ENCODE measurements around the gene DUOXA1.
A peak's percentile ranks its signal among the peaks of the same experiment; 100 is the strongest.

Gene DUOXA1

DNA sequence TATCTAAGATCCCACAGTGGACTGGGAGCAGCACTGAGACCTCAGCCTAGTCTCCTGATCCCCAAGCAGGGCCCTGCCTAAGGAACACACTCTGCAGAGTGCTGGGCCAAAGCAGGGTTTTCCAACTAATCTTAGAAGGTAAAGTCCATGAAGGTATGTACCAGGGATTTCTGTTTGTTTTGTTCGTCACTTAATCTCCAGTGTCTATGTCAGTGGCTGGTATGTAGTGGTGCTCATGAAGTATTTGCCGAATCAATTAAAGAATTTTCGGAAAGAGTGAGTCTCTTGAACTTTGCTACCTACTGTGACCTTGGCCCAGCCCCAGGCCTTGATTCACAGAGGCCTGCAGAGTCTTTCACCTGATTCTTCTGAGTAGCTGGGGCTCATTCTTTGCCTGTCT, 1.8 kb upstream of the DUOXA1 start:
- DNase-seq (ENCODE audit: low spot score) = no peak

GRCh38 chr15:45130291-45131000, 767 bp upstream of the DUOXA1 start:
- no peak for DNase-seq (ENCODE audit: low spot score)

DNA sequence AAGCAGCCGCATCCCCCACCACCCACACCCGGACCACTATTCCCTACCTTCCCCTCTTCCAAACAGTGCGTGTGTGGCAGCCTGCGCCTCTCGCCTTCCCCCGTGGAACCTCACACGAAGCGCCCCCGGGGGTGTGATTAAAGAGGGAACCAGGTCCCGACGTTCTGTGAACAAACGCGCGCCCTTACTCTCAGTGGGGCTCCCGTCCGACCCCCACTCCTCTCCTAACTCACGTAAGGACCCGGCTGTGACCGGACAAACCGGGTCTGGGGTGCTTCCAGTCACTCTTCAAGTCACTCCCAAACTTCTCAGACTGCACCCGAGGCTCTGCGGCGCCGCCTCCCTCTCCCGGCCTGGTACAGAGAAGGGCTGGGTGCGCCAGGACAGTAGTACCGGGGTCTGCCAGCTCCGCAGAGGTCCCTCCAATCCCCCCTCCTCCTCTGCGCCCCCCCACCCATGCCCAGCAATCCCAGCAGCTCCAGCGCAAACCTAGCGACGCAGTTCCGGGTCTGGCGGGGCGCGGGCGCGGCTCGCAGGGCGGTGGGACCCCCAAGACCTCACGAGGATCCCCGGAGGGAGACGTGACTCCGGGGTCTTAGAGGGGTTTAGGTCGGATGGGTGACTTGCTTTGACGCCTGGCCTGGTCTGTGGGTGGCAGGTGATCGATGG, 574 bp downstream of the DUOXA1 start:
- no peak for DNase-seq (ENCODE audit: low spot score)

DNA sequence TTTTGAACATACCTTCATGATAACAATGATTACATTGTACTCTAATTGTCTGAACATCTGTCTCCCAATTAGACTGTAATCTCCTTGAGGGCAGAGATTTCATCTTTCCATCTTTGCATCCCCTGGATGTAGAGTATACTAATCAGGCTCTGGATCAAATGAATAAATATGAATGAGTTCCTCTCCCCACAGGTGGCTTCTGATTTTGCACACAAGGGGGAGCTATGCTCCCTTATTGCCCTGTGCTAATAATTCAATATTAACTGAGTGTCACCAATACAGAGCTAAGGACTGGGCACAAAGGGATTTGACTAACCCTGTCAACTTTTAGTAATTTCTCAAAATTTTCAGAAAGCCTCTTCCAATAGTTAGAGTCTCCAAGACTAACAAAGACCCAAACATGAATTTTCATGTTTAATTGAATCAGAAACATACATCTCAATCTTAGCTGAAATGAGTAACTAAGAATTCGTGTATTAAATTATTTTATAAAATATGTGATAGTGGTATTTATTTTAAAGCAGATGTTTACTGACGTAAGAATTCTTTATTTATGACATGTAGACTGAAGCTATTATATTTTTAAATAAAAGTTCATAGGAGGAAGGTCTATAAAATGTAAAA, 3.0 kb downstream of the DUOXA1 start:
- DNase-seq (ENCODE audit: low spot score) = peak; percentile 34

GRCh38 chr15:45123397-45123796, 6.3 kb downstream of the DUOXA1 start:
- DNase-seq (ENCODE audit: low spot score) = no peak

GRCh38 chr15:45122719-45123118, 7.0 kb downstream of the DUOXA1 start:
- no peak for DNase-seq (ENCODE audit: low spot score)

GRCh38 chr15:45121706-45122417, 7.8 kb downstream of the DUOXA1 start:
- no peak for DNase-seq (ENCODE audit: low spot score)

GRCh38 chr15:45121020-45121419, 8.7 kb downstream of the DUOXA1 start:
- no peak for DNase-seq (ENCODE audit: low spot score)

DNA sequence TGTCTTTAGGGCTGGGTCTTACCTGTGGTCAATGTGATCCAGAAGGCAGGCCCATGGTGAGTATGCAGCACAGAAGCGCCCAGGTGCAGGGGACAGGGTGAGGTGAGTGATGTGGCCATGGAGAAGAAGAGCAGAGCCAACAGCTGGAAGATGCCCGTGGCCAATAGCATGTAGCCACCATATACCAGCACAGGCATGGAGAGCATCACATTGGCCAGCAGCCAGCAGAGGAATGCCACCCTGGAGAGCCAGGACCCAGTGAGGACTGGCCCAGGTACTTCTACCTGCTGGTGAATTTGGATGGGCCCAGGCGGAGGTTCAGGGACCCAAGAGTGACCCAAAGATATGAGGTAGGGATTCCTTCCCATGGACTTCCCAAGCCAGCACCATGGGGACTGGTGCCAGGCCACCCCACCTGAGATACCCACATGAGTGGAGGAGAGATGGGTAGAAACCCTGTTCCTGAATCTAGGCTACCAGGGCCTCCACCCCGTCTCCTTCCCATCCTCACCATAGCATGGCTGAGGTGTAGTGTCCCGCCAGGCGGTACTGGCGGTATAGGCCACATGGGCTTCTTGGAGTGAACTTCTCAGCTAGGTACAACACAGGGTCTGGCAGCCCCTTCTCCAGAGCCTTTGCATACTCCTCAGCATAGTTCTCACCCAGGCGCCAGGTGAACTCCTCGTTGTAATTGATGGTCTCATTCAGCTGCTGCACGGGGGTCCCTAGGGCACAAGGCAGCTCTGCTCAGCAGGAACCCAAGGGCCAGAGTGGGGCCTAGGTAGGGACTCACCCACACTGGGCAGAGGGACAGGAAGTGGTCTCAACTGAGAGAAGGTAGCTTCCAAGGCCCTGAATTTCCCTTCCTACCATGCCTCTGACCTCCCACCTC, 9.4 kb downstream of the DUOXA1 start:
- no peak for DNase-seq (ENCODE audit: low spot score)

GRCh38 chr15:45118996-45119395, 10.7 kb downstream of the DUOXA1 start:
- no peak for DNase-seq (ENCODE audit: low spot score)

DNA sequence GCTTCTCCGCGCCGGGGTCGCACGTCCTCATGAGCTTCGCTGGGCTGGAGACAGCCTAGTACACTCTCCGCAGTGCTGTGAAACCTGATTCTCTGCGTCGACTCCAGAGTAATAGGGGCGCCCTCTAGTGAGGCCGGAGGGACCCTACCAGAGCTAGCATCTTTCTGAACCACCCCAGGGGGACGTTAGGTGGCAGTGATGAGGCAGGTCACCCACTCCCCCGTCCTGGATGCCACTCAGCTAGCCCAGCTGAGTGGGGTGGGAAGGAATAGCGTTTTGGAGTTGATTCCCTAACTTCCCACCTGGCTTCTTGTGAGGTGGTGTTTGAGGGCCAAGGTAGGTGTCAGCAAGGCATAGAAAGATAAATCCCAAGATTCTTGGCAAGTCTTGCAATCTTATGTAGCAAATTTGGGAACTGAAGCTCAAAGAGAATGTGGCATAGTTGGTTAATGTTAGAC, 11.5 kb downstream of the DUOXA1 start:
- DNase-seq (ENCODE audit: low spot score) = peak; percentile 89

GRCh38 chr15:45117308-45118130, 12.2 kb downstream of the DUOXA1 start:
- DNase-seq (ENCODE audit: low spot score) = no peak

- no peak for DNase-seq (ENCODE audit: low spot score)
Measured at GRCh38 chr15:45116482-45117307, 13.0 kb downstream of the DUOXA1 start.

GRCh38 chr15:45116006-45116481, 13.6 kb downstream of the DUOXA1 start:
- DNase-seq (ENCODE audit: low spot score) = no peak

GRCh38 chr15:45115312-45115820, 14.3 kb downstream of the DUOXA1 start:
- no peak for DNase-seq (ENCODE audit: low spot score)

DNA sequence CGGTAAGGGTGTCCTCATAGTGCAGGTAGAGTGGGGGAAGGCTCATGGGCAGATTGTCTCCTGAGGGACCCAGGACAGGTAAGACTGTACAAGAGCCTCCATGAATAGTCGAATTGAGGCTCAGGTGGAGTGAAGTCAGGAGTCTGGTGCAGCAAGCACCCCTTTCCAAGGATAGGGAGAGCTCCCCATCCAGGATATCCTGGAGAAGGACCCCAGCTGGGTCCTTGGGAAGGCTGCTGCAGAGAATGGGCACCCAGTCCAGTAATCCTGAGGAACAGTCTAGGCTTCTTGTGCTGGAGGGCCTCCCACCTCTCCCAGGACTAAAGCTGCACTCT, 15.0 kb downstream of the DUOXA1 start:
- DNase-seq (ENCODE audit: low spot score) = no peak

GRCh38 chr15:45114076-45114750, 15.5 kb downstream of the DUOXA1 start, which contains the start of the genes DUOX2 and DUOXA2:
Gene DUOX2 (minus strand): TSS chr15:45114172. CDS start chr15:45113411, 761 bp downstream.
Gene DUOXA2 (plus strand): TSS chr15:45114326. CDS start chr15:45114606, 280 bp downstream.
- DNase-seq (ENCODE audit: low spot score) = no peak

DNA sequence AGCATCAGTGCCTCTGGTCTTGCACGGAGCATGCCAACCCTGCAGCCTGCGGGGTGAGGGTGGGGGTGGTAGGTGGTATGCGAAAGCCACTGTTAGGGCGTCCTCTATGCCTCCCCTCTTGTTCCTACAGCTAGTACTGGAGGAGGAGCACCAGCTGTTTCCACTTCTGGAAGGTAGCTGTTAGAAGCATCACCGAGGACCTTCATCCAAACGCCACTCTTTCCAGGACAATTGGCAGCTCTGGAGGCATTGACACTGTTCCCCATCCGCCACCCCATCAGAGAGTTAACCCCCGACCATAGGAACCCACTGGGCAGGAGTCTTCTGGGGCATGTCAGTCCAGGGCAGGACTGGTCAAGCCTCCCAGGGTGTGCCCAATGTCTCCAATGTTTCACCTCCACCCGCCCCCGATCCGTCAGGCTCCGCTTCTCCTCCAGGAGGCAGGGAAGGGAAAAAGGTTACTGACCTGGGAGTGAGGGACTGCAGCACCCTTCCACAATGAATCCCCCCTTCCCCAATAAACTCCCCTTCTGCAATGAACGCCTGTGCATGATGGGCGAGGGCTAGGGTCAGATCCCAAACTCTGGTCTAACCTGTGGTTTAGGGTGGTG, 16.2 kb downstream of the DUOXA1 start:
- no peak for DNase-seq (ENCODE audit: low spot score)

All from activated CD4-positive, alpha-beta T cell treated with anti-CD3 and anti-CD28 coated beads, Interleukin-2, Interleukin-4, amounts not matched to agents 100 ng/mL and 50 ng/mL, durations not matched to agents 16 hours and 8 hours (primary cell).